ENCODE measurements around the gene KLK4.

GRCh38 chr19:50889638-50890037 is 21.6 kb downstream of the KLK4 start:
- TF ChIP-seq CTCF (IDR thresholded peaks at IDR 0.05; ENCODE audit: low read length) (no peak), EZH2phosphoT487 (IDR thresholded peaks at IDR 0.05; ENCODE audit: low read length) (no peak)

Measured in MM.1S (cell line).